Chondrocyte (in vitro differentiated cells): ENCODE measurements around the gene TESK1. TPM values are rescaled to one million over a fixed set of nuclear protein-coding genes. Genes with fewer than 3 reads are reported as not detected.

Source experiments
- DNase-seq: peaks from one replicate; pipeline ENCODE4 v3.0.0; 2021; ENCODE audit warnings: mixed read lengths, low spot score
- H3K27ac Mint-ChIP-seq: one replicate; pipeline ENCODE4 v1.8.0; 2021; ENCODE audit warnings: mild to moderate bottlenecking, moderate library complexity, mixed read lengths; ENCODE audit not compliant: unreplicated experiment
- H3K27me3 Mint-ChIP-seq: 2 replicates; pipeline ENCODE4 v1.8.0; 2021; ENCODE audit warnings: low read depth, mixed read lengths
- H3K36me3 Mint-ChIP-seq: 2 replicates; pipeline ENCODE4 v1.8.0; 2021; ENCODE audit warnings: low read depth, mixed read lengths
- H3K4me1 Mint-ChIP-seq: 2 replicates; pipeline ENCODE4 v1.8.0; 2021; ENCODE audit warnings: low read depth, mild to moderate bottlenecking, mixed read lengths
- H3K4me3 Mint-ChIP-seq: one replicate; pipeline ENCODE4 v1.8.0; 2021; ENCODE audit warnings: mild to moderate bottlenecking, moderate library complexity, mixed read lengths; ENCODE audit not compliant: unreplicated experiment
- H3K9me3 Mint-ChIP-seq: 2 replicates; pipeline ENCODE4 v1.8.0; 2021; ENCODE audit warnings: low read depth, mixed read lengths
- CTCF ChIP-seq: fragments of 200-600 bp; sonication (generic); IDR thresholded peaks from 2 replicates; pipeline ENCODE4 v1.5.0; 2021; ENCODE audit warnings: antibody characterized with exemption, mild to moderate bottlenecking, moderate library complexity
- long read RNA-seq: library from polyadenylated mRNA; stranded (forward); transcript quantifications from one replicate; pipeline ENCODE4 v2.0.0, GENCODE V29; 2021
- total RNA-seq: library from RNA; stranded (reverse); gene quantifications from 3 replicates; pipeline ENCODE4 v1.2.1, GENCODE V29; 2021

The TESK1 gene
- 50.7 to 54.7 TPM (median 54.3 TPM) in 3 replicates for total RNA-seq
- long read RNA-seq, transcript TESK1-205 (9 exons, 2,226 nt), result minor isoform, 5 of 58 reads
- long read RNA-seq, transcript TESK1-201 (10 exons, 2,421 nt), result major isoform, 33 of 58 reads
- long read RNA-seq, partial matches to known transcripts, result 13 of 58 reads
- long read RNA-seq, other reads (novel, unspliced or antisense), result 7 of 58 reads

- H3K4me1 Mint-ChIP-seq, result peaks cover 37% of the 10 kb centered on the region
- no peaks in the 10 kb centered on the region for H3K9me3 Mint-ChIP-seq
- peak; percentile 89 for DNase-seq
- peaks cover 11% of the 10 kb centered on the region for H3K36me3 Mint-ChIP-seq
- H3K4me3 Mint-ChIP-seq, result peak within 1 kb of the TSS; percentile 87
- no peak for TF ChIP-seq CTCF
- peak within 1 kb of the TSS; percentile 99 for H3K27ac Mint-ChIP-seq
- no peaks in the 10 kb centered on the region for H3K27me3 Mint-ChIP-seq
These were observed at the start of gene TESK1 for GRCh38 chr9:35604578-35605350. Gene TESK1, plus strand, starts transcription at chr9:35605262. Its CDS starts 358 bp downstream, at chr9:35605620.

GRCh38 chr9:35555881-35556280 lies 49.2 kb upstream of the TESK1 start:
- Mint-ChIP-seq H3K9me3 (no peaks in the 10 kb centered on the region), H3K4me3 (no peak overlapping the region)

GRCh38 chr9:35556776-35557175 lies 48.3 kb upstream of the TESK1 start:
- Mint-ChIP-seq H3K4me3 (no peak overlapping the region), H3K36me3 (peaks cover 30% of the 10 kb centered on the region), H3K27me3 (no peaks in the 10 kb centered on the region), H3K9me3 (no peaks in the 10 kb centered on the region), H3K27ac (peak overlapping the region; percentile 24), H3K4me1 (no peaks in the 10 kb centered on the region)
- TF ChIP-seq CTCF, result no peak
- DNase-seq, result no peak

More at GRCh38 chr9:35555881-35556280, 49.2 kb upstream of the TESK1 start:
- Mint-ChIP-seq H3K27me3 (no peaks in the 10 kb centered on the region), H3K36me3 (peaks cover 35% of the 10 kb centered on the region), H3K4me1 (peaks cover 9% of the 10 kb centered on the region), H3K27ac (peak overlapping the region; percentile 45)
- DNase-seq, result no peak
- no peak for TF ChIP-seq CTCF

GRCh38 chr9:35557320-35557719 lies 47.7 kb upstream of the TESK1 start:
- H3K9me3 Mint-ChIP-seq, result no peaks in the 10 kb centered on the region
- no peaks in the 10 kb centered on the region for H3K27me3 Mint-ChIP-seq
- no peak overlapping the region for H3K4me3 Mint-ChIP-seq
- H3K27ac Mint-ChIP-seq, result peak overlapping the region; percentile 24
- no peaks in the 10 kb centered on the region for H3K4me1 Mint-ChIP-seq
- TF ChIP-seq CTCF, result no peak
- H3K36me3 Mint-ChIP-seq, result peaks cover 30% of the 10 kb centered on the region
- no peak for DNase-seq

- TF ChIP-seq CTCF, result no peak
These were observed 46.9 kb upstream of the TESK1 start for GRCh38 chr9:35558185-35558584.

More at GRCh38 chr9:35558185-35558584, 46.9 kb upstream of the TESK1 start:
- H3K36me3 Mint-ChIP-seq, result peaks cover 34% of the 10 kb centered on the region
- H3K27ac Mint-ChIP-seq, result no peak overlapping the region
- H3K4me3 Mint-ChIP-seq, result no peak overlapping the region
- no peak for DNase-seq
- no peaks in the 10 kb centered on the region for H3K9me3 Mint-ChIP-seq
- no peaks in the 10 kb centered on the region for H3K27me3 Mint-ChIP-seq
- H3K4me1 Mint-ChIP-seq, result peaks cover 5% of the 10 kb centered on the region
